ENCODE results near the gene SLC20A1. TPM values are rescaled to one million over a fixed set of nuclear protein-coding genes. Genes with fewer than 3 reads are reported as not detected.

Gene SLC20A1
- total and polyA plus RNA-seq, 2 of the 4 experiments (the other 2 are of a cell fraction) = 93.6 to 94.1 TPM

- no TSS peak for BruUV-seq (replicated peaks)
- ChIA-PET CTCF (interaction anchor here (1.2 kb wide), 1 partner anchor 337 kb away, joined by 3 read pairs; no protein-coding TSS in a partner anchor), POLR2A (ENCODE audit: unreplicated experiment) (no interaction called here)
- Histone ChIP-seq H3K9ac (ENCODE audit: low read depth, low read length) (no peak overlapping the region), H3K23ac (ENCODE audit: low read depth, low read length) (0 out of 2 replicates have a peak overlapping the region, but pooled peaks have one; percentile 33), H3K4me3 (ENCODE audit: insufficient read depth, low read depth, low read length) (no peak overlapping the region), H2AFZ (replicated peaks; ENCODE audit: low read length, poor library complexity) (no peak overlapping the region), H2AK5ac (ENCODE audit: low read depth, low read length) (no peak overlapping the region), H3K27ac (ENCODE audit: insufficient read depth, low read length) (no peak overlapping the region), H2BK20ac (ENCODE audit: low read depth, low read length) (no peak overlapping the region), H3K36me3 (ENCODE audit: control insufficient read depth, insufficient read depth, low read length) (no peaks in the 10 kb centered on the region), H3K4ac (ENCODE audit: low read depth, low read length) (no peak overlapping the region), H2BK15ac (ENCODE audit: low read depth, low read length) (peak overlapping the region; percentile 27; the same call in 2 of the 3 replicates), H2BK5ac (ENCODE audit: low read depth, low read length, poor library complexity, severe bottlenecking) (no peak overlapping the region), H4K91ac (ENCODE audit: insufficient read depth, low read depth, low read length) (no peak overlapping the region), H3K27me3 (ENCODE audit: control insufficient read depth, insufficient read depth, low read length) (no peaks in the 10 kb centered on the region), H3K9me1 (ENCODE audit: insufficient read depth, low read length) (peaks cover 7% of the 10 kb centered on the region), H2AK9ac (replicated peaks; ENCODE audit: low read depth, low read length, poor library complexity) (no peak overlapping the region), H3K4me2 (ENCODE audit: low read depth, low read length) (no peak overlapping the region), H3K56ac (ENCODE audit: extremely low read depth, insufficient read depth, low read length) (no peak overlapping the region), H3K18ac (ENCODE audit: low read depth, low read length) (no peak overlapping the region), H2BK120ac (ENCODE audit: low read depth, low read length) (peak overlapping the region; percentile 8; the same call in 1 of the 2 replicates), H4K8ac (ENCODE audit: low read depth in 2 of 2, low read length in 2 of 2) (no peak overlapping the region), H3K9me3 (ENCODE audit: control insufficient read depth, insufficient read depth, low read length) (no peaks in the 10 kb centered on the region), H3K79me1 (ENCODE audit: low read depth in 1 of 2, low read length in 2 of 2) (no peaks in the 10 kb centered on the region), H3K4me1 (ENCODE audit: control insufficient read depth, insufficient read depth, low read length) (peaks cover 11% of the 10 kb centered on the region), H3K14ac (replicated peaks; ENCODE audit: low read depth, low read length) (no peak overlapping the region), H4K20me1 (ENCODE audit: insufficient read depth, low read length) (no peaks in the 10 kb centered on the region), H4K5ac (ENCODE audit: low read depth, low read length) (no peak overlapping the region)
- intact Hi-C loops (cut with micrococcal nuclease) (no loop called here), dilution Hi-C loops (cut with HindIII; ENCODE audit: low sequenced_read_pairs, unreplicated experiment) (no loop called here), in situ Hi-C loops (cut with MboI; ENCODE audit: low sequenced_read_pairs) (loop anchor here (5.0 kb wide), 2 partner anchors 122 to 352 kb away; no protein-coding TSS in a partner anchor)
- 83% methylated on average over 1 of the region's 4 CpGs; no CpG with 5 or more reads in 1 of the 2 experiments for WGBS, 2 experiments (ENCODE audit: extremely low coverage in 2 of 2, insufficient read length in 1 of 2)
- no peak for DNase-seq
- no peak for ATAC-seq (ENCODE audit: low read depth)
- TF ChIP-seq CEBPB (IDR thresholded peaks at IDR 0.05; ENCODE audit: low read depth, low read length) (no peak), POLR2A (IDR thresholded peaks at IDR 0.05; ENCODE audit: low read depth, low read length) (no peak), USF2 (IDR thresholded peaks at IDR 0.05; ENCODE audit: low read depth, low read length) (no peak), MAZ (IDR thresholded peaks at IDR 0.05; ENCODE audit: borderline replicate concordance, low read depth, low read length) (no peak), CHD1 (IDR thresholded peaks at IDR 0.05; ENCODE audit: low read depth, low read length) (no peak), ELK1 (IDR thresholded peaks at IDR 0.05; ENCODE audit: borderline replicate concordance, low read depth, low read length) (no peak), RAD21 (IDR thresholded peaks at IDR 0.05; ENCODE audit: low read length) (no peak), BHLHE40 (IDR thresholded peaks at IDR 0.05; ENCODE audit: low read depth, low read length) (no peak), MXI1 (IDR thresholded peaks at IDR 0.05; ENCODE audit: borderline replicate concordance, low read depth, low read length) (no peak), RCOR1 (IDR thresholded peaks at IDR 0.05; ENCODE audit: insufficient replicate concordance, low read length) (no peak), MAFK (IDR thresholded peaks at IDR 0.05; ENCODE audit: low read depth, low read length) (no peak), RFX5 (IDR thresholded peaks at IDR 0.05; ENCODE audit: low read depth, low read length) (no peak), SMC3 (IDR thresholded peaks at IDR 0.05; ENCODE audit: low read depth, low read length) (no peak), FOS (IDR thresholded peaks at IDR 0.05; ENCODE audit: low read depth, low read length) (no peak), CTCF (conservative IDR thresholded peaks at IDR 0.05; ENCODE audit: low read depth, low read length) (no peak), NFE2L2 (IDR thresholded peaks at IDR 0.05; ENCODE audit: low read depth, low read length) (no peak)
Measured at GRCh38 chr2:112604952-112605351, 40.8 kb upstream of the SLC20A1 start.
